Breast epithelium (tissue), 3 donors: ENCODE data around the gene SNAPC4.

Experiments used
- CTCF ChIP-seq, 3 donors: fragments of 450-650 bp; IDR thresholded peaks; one replicate each; pipeline ENCODE4 v1.5.1; 2016 to 2017; ENCODE audit warnings: antibody characterized with exemption in 3 of 3, mild to moderate bottlenecking in 3 of 3, moderate library complexity in 3 of 3
- POLR2AphosphoS5 ChIP-seq, 3 donors: sonication (generic); formaldehyde crosslinking; IDR thresholded peaks; one replicate each; pipeline ENCODE4 v1.6.1; 2017; ENCODE audit warnings: antibody characterized with exemption in 3 of 3

GRCh38 chr9:136409557-136410455 is 9.8 kb upstream of the SNAPC4 start:
- TF ChIP-seq POLR2AphosphoS5 (IDR thresholded peaks at IDR 0.05) = no peak
- TF ChIP-seq CTCF (IDR thresholded peaks at IDR 0.05) = no peak
